NCI-H1105 (cell line): ENCODE measurements around the gene PKD2L1.
"Not testable (repeated sequence)": the region's sequence is repeated elsewhere in the genome, so short reads cannot be mapped to it uniquely, and the experiment has no call there.

ENCODE experiments used
- DNase-seq: peaks from one replicate; lab custom pipeline; 2025; lab: John Stamatoyannopoulos, UW

The PKD2L1 gene

GRCh38 chr10:100330079-100330478 lies at the start of gene PKD2L1:
PKD2L1 (minus strand) TSS chr10:100330228; CDS start chr10:100330103, 125 bp downstream.
- no peak for DNase-seq

- no peak for DNase-seq
Measured at GRCh38 chr10:100377830-100378229, 47.8 kb upstream of the PKD2L1 start.

- DNase-seq: not testable (repeated sequence)
Measured at GRCh38 chr10:100376656-100377055, 46.6 kb upstream of the PKD2L1 start.

DNA sequence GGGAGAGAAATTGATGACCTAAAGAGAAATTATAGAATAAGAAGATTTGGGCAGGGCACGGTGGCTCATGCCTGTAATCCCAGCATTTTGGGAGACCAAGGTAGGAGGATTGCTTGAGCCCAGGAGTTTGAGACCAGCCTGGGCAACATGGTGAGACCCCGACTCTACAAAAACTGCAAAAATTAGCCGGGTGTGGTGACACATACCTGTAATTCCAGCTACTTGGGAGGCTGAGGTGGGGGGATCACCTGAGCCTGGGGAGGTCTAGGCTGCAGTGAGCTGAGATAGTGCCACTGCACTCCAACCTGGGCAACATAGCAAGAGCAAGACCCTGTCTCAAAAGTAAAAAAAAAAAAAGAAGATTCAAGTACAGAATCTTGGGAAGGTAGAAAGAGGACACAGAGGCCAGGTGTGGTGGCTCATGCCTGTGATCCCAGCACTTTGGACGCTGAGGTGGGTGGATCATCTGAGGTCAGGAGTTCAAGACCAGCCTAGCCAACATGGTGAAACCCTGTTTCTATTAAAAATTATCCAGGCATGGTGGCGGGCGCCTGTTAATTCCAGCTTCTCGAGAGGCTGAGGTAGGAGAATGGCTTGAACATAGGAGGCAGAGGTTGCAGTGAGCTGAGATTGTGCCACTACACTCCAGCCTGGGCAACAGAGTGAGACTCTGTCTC lies 44.8 kb upstream of the PKD2L1 start:
- DNase-seq: not testable (repeated sequence)

DNA sequence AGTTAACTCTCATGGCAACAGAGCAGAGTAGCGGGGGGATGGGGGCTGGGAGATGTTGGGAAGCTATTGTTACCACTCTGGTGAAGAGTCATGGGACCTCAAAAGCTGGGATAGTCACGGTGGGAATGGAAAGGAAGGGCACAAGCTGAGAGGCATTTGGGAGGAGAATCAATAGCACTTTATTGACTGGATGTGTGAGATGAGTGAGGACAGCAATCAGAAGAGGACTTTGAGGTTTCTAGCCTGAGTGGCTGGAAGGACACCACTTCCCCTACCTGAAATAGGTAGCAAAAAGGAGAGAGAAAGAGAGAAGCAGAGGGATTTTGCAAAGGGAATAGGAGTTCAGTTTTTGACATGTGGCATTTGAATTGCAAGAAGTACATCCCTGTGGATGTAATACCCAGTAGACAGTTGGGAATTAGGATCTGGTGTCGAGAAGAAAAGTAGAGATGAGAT lies 44.2 kb upstream of the PKD2L1 start:
- no peak for DNase-seq

DNA sequence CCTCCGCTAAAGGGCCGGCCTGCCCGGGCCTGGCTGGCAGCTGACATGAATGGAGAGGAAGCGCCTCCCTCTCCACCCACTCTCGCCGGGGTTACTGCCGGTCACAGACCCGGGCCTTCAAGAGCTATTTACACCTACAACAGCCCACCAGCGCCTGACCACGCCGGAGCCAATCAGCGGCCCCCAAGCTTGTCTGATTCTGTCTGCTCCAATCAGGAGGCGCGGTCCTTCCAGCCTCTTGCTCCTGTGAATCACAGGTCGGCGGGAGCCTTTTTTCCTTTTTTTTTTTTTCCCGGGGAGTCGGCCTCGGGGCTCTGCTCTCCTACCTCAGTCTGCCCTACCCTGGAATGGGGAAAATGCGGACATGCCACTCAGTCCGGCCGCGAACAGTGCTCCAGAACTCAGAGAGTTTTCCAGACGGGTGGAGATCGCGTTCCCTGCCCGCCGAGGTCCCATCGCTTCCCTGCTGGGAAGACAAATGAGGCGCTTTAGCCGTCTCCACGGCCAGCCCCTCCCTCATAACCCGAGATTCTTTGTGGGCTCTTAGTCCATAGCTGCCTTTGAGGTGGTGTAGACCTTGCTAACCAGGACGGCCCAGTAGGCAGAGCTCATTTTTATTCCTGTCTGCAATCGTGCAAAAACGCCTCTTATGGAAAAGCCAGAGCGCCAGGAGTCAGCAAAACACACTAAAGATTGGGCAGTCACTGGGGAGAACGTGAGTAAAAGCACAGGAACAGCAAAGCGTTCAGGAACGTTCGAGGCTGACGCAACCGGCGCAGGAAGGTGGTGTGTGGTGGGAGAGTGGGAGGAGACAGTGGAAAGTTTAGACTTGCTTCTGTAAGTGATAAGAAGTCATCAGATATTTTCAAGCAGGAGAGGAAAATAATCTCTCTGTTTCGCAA lies 43.5 kb upstream of the PKD2L1 start:
- DNase-seq: peak; percentile 91

DNA sequence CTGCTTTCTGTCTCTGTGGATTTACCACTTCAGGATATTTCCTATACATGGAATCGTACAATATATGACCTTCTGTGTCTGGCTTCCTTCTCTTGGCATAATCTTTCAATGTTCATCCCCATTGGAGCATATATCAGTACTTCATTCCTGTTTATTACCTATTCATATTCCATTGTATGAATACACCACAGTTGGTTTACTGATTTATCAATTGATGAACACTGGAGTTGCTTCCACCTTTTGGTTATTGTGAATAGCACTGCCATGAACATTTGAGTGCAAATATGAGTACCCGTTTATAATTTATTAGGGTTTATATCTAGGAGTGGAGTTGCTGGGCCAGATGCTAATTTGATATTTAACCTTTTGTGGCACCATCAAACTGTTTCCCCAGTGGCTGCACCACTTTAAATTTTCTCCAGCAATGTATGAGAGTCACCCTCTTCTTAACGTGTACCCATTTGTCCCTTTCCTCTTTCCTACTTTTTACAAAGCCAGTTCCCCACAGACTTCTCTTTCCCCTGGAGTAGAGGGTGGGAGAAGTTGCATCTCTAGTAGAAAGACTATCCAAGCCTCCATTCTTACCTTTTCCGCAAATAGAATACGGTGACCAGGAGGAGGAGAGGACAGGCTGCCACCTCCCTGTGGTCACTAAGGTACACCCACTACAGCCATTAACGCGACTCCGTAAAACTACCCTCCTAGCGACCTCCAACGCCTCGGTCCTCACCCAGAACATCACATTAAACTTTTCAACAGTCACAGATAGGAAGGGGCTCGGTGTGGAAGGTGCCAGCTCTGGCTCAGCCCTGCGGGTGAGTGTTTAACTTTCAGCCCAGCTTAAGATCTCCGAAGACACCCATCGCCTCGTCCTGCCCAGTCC lies 42.6 kb upstream of the PKD2L1 start:
- DNase-seq: no peak

DNA sequence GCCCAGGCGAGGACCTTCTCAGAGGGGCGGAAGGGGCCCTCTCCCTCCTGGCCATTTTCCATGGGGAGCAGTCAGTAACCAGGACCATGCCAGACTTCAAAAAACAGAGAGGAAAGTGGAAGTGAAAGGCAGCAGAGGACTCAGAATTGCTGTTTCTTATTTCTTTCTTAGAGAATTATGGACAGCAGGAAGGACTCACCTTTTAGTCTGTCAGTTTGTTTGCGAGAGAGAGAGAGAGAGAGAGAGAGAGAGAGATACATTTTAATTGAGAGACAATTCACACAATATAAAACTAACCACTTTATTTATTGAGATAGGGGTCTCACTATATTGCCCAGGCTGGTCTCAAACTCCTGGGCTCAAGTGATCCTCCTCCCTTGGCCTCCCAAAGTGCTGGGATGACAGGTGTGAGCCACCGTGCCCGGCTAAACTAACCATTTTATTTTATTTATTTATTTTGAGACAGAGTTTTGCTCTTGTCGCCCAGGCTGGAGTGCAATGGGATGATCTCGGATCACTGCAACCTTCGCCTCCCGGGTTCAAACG lies 41.5 kb upstream of the PKD2L1 start:
- DNase-seq: no peak

DNA sequence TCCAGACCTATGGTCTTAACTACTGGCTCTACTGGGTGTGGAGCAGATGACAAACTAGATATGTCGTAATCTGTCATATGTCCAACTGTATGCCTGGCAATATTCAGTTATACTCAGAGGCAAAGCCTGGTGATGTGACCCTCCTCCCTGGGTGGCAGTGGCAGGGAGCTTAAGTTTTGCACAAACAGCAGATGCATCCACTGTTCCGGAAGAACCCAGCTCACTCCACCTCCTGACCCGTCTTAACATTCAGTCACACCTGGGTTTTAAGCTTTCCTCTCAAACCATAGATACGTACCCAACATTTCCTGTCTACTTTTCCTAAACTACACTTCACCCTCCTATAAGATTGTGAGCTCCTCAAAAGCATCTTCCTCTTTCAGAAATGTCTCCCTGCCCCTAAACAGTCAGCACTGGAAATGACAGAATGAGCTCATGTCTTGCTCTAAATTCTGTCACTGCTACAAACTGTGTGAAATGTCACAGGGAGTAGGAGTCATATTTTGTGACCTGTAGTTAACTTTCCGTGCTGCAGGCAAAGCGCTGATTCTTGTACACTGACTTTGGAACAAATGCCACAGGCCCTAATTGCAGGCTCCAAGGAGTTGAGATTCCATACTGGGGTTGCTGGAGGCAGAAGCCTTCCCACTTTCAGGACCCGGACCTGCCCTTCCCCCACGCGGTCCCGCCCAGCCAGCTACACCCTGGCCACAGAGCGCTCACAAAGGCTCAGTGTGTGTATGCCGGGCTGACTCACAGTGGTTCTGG lies 40.9 kb upstream of the PKD2L1 start:
- DNase-seq: no peak

DNA sequence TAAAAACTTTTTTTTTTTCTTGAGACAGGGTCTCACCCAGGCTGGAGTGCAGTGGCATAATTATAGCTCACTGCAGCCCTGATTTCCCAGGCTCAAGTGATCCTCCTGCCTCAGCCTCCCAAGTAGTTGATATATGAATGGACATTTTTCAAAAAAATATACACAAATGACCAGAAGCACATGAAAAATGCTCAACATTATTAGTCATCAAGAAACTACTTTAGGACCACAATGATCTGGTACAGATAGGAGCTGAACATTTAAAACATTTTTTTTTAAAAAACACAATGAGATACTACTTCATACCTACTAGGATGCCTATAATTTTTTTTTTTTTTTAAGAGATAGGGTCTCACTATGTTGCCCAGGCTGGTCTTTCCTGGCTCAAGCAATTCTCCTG lies 38.7 kb upstream of the PKD2L1 start:
- no peak for DNase-seq

DNA sequence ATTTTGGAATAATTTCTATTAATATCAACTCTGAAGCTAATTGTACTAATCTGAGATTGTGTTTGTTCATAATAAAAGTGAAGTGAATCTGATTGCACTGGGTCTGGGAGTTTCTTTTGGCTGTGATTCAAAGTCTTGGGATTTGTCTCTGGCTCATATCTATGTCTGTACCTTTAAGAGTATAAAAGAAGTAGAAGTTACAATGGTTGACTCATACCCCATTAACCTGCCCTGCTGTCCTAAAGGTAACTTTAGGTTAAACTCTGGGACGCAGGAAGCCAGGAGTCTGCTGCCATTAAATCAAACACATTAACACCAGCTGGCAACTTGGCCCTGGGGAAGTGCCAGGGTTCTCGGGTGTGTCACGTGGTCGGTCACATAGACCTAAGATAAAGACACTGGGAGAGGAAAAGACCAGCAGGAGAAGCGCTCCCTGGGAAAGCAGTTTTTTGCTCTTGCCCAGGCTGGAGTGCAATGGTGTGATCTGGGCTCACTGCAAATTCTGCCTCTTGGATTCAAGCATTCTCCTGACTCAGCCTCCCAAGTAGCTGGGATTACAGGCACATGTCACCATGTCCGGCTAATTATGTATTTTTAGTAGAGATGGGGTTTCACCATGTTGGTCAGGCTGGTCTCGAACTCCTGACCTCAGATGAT lies 34.8 kb upstream of the PKD2L1 start:
- peak; percentile 64 for DNase-seq

DNA sequence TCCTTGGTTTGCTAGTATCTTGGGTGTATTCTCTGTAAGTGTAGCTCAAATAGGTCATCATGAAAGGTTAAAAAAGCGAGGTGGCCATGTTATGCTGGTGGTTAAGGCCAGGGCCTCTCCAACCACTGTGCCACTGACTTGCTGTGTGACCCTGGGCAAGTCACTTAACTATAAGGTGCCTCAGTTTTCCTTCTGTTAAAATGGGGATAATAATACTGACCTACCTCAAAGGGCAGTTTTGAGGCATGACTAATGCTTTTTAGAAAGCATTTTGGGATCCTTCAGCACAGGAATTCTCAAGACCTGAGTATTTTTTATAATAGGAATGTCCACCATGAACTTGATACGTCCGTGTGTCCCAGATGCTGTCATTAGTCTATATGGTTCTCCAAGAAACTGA lies 34.1 kb upstream of the PKD2L1 start:
- no peak for DNase-seq

- no peak for DNase-seq
Measured at GRCh38 chr10:100362570-100363496, 32.8 kb upstream of the PKD2L1 start.

- DNase-seq: no peak
Measured at GRCh38 chr10:100360234-100360633, 30.2 kb upstream of the PKD2L1 start.

- DNase-seq: no peak
Measured at GRCh38 chr10:100359529-100360150, 29.6 kb upstream of the PKD2L1 start.

- DNase-seq: no peak
Measured at GRCh38 chr10:100359030-100359432, 29.0 kb upstream of the PKD2L1 start.

- DNase-seq: no peak
Measured at GRCh38 chr10:100357059-100357858, 27.2 kb upstream of the PKD2L1 start.
